Spleen (tissue), 7 donors: Measurements from ENCODE around the gene SELENOW.

Source experiments
- POLR2A ChIP-seq, 3 donors: fragments of 450-650 bp; IDR thresholded peaks; one replicate each; pipeline ENCODE4 v1.5.1; 2017; ENCODE audit warnings: antibody characterized with exemption in 3 of 3, mild to moderate bottlenecking in 1 of 3
- POLR2AphosphoS5 ChIP-seq, 3 donors: sonication (generic); formaldehyde crosslinking; IDR thresholded peaks; one replicate each; pipeline ENCODE4 v1.5.1; 2017; ENCODE audit warnings: antibody characterized with exemption in 3 of 3
- TF ChIP-seq, protein P1 (sequence below), 11 experiments: fragments of 200-600 bp in 7 of 11; fragments of 450-650 bp in 4 of 11; sonication (generic) in 4 of 11; IDR thresholded peaks in 8 of 11; conservative IDR thresholded peaks in 3 of 11; 1 replicate in 7 of 11; 2 replicates in 4 of 11; pipeline versions ENCODE4 v1.4.0 to v1.8.0; 2016 to 2021; ENCODE audit warnings: antibody characterized with exemption in 11 of 11, inconsistent platforms in 4 of 11, mild to moderate bottlenecking in 1 of 11
- donor health status: DM: no; HTN: no; CAD: no; lungs with moderate emphysema.
- donor health status: DM: no; HTN: no; CAD: no.
- donor health status: DM: no; HTN: no; CAD: no.

DNA sequence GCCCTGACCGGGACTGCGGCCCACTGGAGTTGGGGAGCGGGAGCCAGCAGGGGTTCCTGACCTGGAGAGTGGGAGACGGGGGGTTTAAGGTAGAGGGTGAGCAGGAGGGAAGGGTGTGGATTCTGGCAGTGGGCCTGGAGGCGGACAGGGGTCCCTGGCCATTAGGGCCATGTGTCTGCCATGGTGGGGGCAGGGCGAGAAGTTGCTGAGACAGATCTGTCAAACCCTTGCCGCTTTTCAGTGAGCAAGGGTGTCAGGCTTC lies 12.2 kb upstream of the SELENOW start:
- TF ChIP-seq POLR2A (IDR thresholded peaks at IDR 0.05) (no peak), POLR2AphosphoS5 (IDR thresholded peaks at IDR 0.05) (no peak)
- TF ChIP-seq, protein P1, sequence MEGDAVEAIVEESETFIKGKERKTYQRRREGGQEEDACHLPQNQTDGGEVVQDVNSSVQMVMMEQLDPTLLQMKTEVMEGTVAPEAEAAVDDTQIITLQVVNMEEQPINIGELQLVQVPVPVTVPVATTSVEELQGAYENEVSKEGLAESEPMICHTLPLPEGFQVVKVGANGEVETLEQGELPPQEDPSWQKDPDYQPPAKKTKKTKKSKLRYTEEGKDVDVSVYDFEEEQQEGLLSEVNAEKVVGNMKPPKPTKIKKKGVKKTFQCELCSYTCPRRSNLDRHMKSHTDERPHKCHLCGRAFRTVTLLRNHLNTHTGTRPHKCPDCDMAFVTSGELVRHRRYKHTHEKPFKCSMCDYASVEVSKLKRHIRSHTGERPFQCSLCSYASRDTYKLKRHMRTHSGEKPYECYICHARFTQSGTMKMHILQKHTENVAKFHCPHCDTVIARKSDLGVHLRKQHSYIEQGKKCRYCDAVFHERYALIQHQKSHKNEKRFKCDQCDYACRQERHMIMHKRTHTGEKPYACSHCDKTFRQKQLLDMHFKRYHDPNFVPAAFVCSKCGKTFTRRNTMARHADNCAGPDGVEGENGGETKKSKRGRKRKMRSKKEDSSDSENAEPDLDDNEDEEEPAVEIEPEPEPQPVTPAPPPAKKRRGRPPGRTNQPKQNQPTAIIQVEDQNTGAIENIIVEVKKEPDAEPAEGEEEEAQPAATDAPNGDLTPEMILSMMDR (IDR thresholded peaks at IDR 0.05 in 8 of 11, conservative IDR thresholded peaks at IDR 0.05 in 3 of 11) = no peak
